Astrocyte (in vitro differentiated cells and primary cell): ENCODE results near the gene ANO2. TPM values are rescaled to one million over a fixed set of nuclear protein-coding genes. Genes with fewer than 3 reads are reported as not detected.

Source experiments
- DNase-seq: peaks from one replicate; pipeline ENCODE4 v3.0.0-alpha.2; 2010; ENCODE audit warnings: low read depth
- FAIRE-seq: peaks from 2 replicates; lab custom pipeline; 2011; peaks lifted over from hg19 to GRCh38; lab: Jason Lieb, UNC
- H2AFZ ChIP-seq: 2 replicates; pipeline ENCODE4 v1.6.0; 2012; ENCODE audit warnings: low read depth, low read length, inconsistent platforms
- H3K27ac ChIP-seq: 2 replicates; pipeline ENCODE4 v1.5.1; 2011; ENCODE audit warnings: low read depth, low read length, inconsistent platforms
- H3K27me3 ChIP-seq: 2 replicates; pipeline ENCODE4 v1.6.0; 2011; ENCODE audit warnings: low read length, inconsistent platforms; ENCODE audit not compliant: insufficient read depth
- H3K36me3 ChIP-seq: 2 replicates; pipeline ENCODE4 v1.5.1; 2011; ENCODE audit warnings: low read length, inconsistent platforms; ENCODE audit not compliant: insufficient read depth
- H3K4me1 ChIP-seq: 2 replicates; pipeline ENCODE4 v1.5.1; 2011; ENCODE audit warnings: low read length, inconsistent platforms; ENCODE audit not compliant: insufficient read depth
- H3K4me2 ChIP-seq: 2 replicates; pipeline ENCODE4 v1.6.0; 2012; ENCODE audit warnings: low read length, inconsistent platforms
- H3K4me3 ChIP-seq: 2 replicates; pipeline ENCODE4 v1.5.1; 2011; ENCODE audit warnings: low read depth, mild to moderate bottlenecking, low read length, inconsistent platforms; ENCODE audit not compliant: insufficient read depth
- H3K79me2 ChIP-seq: 2 replicates; pipeline ENCODE4 v1.6.0; 2012; ENCODE audit warnings: mild to moderate bottlenecking, low read length, inconsistent platforms; ENCODE audit not compliant: insufficient read depth
- H3K9ac ChIP-seq: 2 replicates; pipeline ENCODE4 v1.6.0; 2012; ENCODE audit warnings: mild to moderate bottlenecking, low read length, inconsistent platforms
- H3K9me3 ChIP-seq: 2 replicates; pipeline ENCODE4 v1.5.1; 2012; ENCODE audit warnings: low read depth, mild to moderate bottlenecking, low read length, inconsistent platforms; ENCODE audit not compliant: insufficient read depth
- H4K20me1 ChIP-seq: 2 replicates; pipeline ENCODE4 v1.6.0; 2012; ENCODE audit warnings: low read length, inconsistent platforms; ENCODE audit not compliant: insufficient read depth
- H3K27ac Mint-ChIP-seq: one replicate; pipeline ENCODE4 v1.8.0; 2021; ENCODE audit warnings: mild to moderate bottlenecking, mixed read lengths; ENCODE audit not compliant: unreplicated experiment
- H3K27me3 Mint-ChIP-seq: one replicate; pipeline ENCODE4 v1.8.0; 2021; ENCODE audit warnings: low read depth, mixed read lengths; ENCODE audit not compliant: unreplicated experiment
- H3K36me3 Mint-ChIP-seq: one replicate; pipeline ENCODE4 v1.8.0; 2021; ENCODE audit warnings: low read depth, mixed read lengths; ENCODE audit not compliant: unreplicated experiment
- H3K4me1 Mint-ChIP-seq: one replicate; pipeline ENCODE4 v1.8.0; 2021; ENCODE audit warnings: low read depth, mixed read lengths; ENCODE audit not compliant: unreplicated experiment
- H3K4me3 Mint-ChIP-seq: one replicate; pipeline ENCODE4 v1.8.0; 2021; ENCODE audit warnings: mild to moderate bottlenecking, moderate library complexity, mixed read lengths; ENCODE audit not compliant: unreplicated experiment
- H3K9me3 Mint-ChIP-seq: one replicate; pipeline ENCODE4 v1.8.0; 2021; ENCODE audit warnings: mild to moderate bottlenecking, mixed read lengths; ENCODE audit not compliant: unreplicated experiment
- CTCF ChIP-seq: IDR thresholded peaks from 2 replicates; pipeline ENCODE4 v1.5.1; 2011; ENCODE audit warnings: low read depth, mild to moderate bottlenecking, inconsistent platforms, low read length, moderate library complexity; ENCODE audit not compliant: insufficient read depth
- EZH2 ChIP-seq: IDR thresholded peaks from 2 replicates; pipeline ENCODE4 v1.6.1; 2012; ENCODE audit warnings: mild to moderate bottlenecking, low read length, inconsistent platforms; ENCODE audit not compliant: insufficient read depth
- total RNA-seq: library from RNA; stranded (reverse); gene quantifications from 2 replicates; pipeline ENCODE4 v1.2.1, GENCODE V29; 2021

Gene ANO2
- total RNA-seq, 1 donor from 2014 or later = 0.93 TPM

GRCh38 chr12:5723711-5724252 is 221.3 kb downstream of the ANO2 start:
- H3K9me3 Mint-ChIP-seq = no peaks in the 10 kb centered on the region
- H3K4me1 Mint-ChIP-seq = peaks cover 3% of the 10 kb centered on the region
- no peaks in the 10 kb centered on the region for H3K36me3 Mint-ChIP-seq
- no peaks in the 10 kb centered on the region for H3K79me2 ChIP-seq
- H4K20me1 ChIP-seq = no peaks in the 10 kb centered on the region
- H3K4me3 ChIP-seq = no peak overlapping the region
- peaks cover 6% of the 10 kb centered on the region for H3K27me3 Mint-ChIP-seq
- H3K9me3 ChIP-seq = no peaks in the 10 kb centered on the region
- no peak overlapping the region for H3K4me2 ChIP-seq
- no peaks in the 10 kb centered on the region for H3K4me1 ChIP-seq
- no peak for DNase-seq
- H3K27ac Mint-ChIP-seq = no peak overlapping the region
- FAIRE-seq = no peak
- H3K4me3 Mint-ChIP-seq = no peak overlapping the region
- no peak overlapping the region for H3K9ac ChIP-seq
- no peak overlapping the region for H3K27ac ChIP-seq
- no peaks in the 10 kb centered on the region for H3K27me3 ChIP-seq
- no peaks in the 10 kb centered on the region for H3K36me3 ChIP-seq
- H2AFZ ChIP-seq = no peak overlapping the region
- TF ChIP-seq CTCF (no peak), EZH2 (no peak)

- Mint-ChIP-seq H3K9me3 (no peaks in the 10 kb centered on the region), H3K27ac (no peak overlapping the region), H3K27me3 (peaks cover 6% of the 10 kb centered on the region), H3K4me3 (no peak overlapping the region), H3K4me1 (peaks cover 3% of the 10 kb centered on the region), H3K36me3 (no peaks in the 10 kb centered on the region)
- Histone ChIP-seq H4K20me1 (no peaks in the 10 kb centered on the region), H3K27ac (no peak overlapping the region), H3K27me3 (no peaks in the 10 kb centered on the region), H3K9ac (no peak overlapping the region), H3K36me3 (no peaks in the 10 kb centered on the region), H2AFZ (no peak overlapping the region), H3K4me1 (no peaks in the 10 kb centered on the region), H3K79me2 (no peaks in the 10 kb centered on the region), H3K4me2 (no peak overlapping the region), H3K4me3 (no peak overlapping the region), H3K9me3 (no peaks in the 10 kb centered on the region)
- DNase-seq = no peak
- no peak for TF ChIP-seq CTCF
- no peak for TF ChIP-seq EZH2
- FAIRE-seq = no peak
Observed at GRCh38 chr12:5723071-5723470, 222.0 kb downstream of the ANO2 start.

GRCh38 chr12:5720381-5721005 is 224.6 kb downstream of the ANO2 start:
- no peaks in the 10 kb centered on the region for H3K36me3 ChIP-seq
- no peak overlapping the region for H3K27ac Mint-ChIP-seq
- DNase-seq (no peak), FAIRE-seq (no peak)
- no peak overlapping the region for H2AFZ ChIP-seq
- no peak overlapping the region for H3K4me3 Mint-ChIP-seq
- no peaks in the 10 kb centered on the region for H3K27me3 ChIP-seq
- H3K27me3 Mint-ChIP-seq = peaks cover 6% of the 10 kb centered on the region
- H3K79me2 ChIP-seq = no peaks in the 10 kb centered on the region
- H4K20me1 ChIP-seq = no peaks in the 10 kb centered on the region
- TF ChIP-seq EZH2 (no peak), CTCF (no peak)
- H3K9ac ChIP-seq = no peak overlapping the region
- no peaks in the 10 kb centered on the region for H3K4me1 ChIP-seq
- no peak overlapping the region for H3K27ac ChIP-seq
- no peaks in the 10 kb centered on the region for H3K9me3 ChIP-seq
- no peaks in the 10 kb centered on the region for H3K36me3 Mint-ChIP-seq
- H3K9me3 Mint-ChIP-seq = no peaks in the 10 kb centered on the region
- H3K4me3 ChIP-seq = no peak overlapping the region
- H3K4me1 Mint-ChIP-seq = peaks cover 9% of the 10 kb centered on the region
- no peak overlapping the region for H3K4me2 ChIP-seq
